ENCODE data around the gene MNT.

The MNT gene

GRCh38 chr17:2369551-2370210 is 31.2 kb downstream of the MNT start:
- H3K9me3 ChIP-seq (ENCODE audit: control insufficient read depth, low read length): no peaks in the 10 kb centered on the region
- 57 to 68% methylated on average over 10 to 20 of the region's 20 CpGs for WGBS, 2 experiments (ENCODE audit: insufficient coverage in 2 of 2)
- peaks cover 1% of the 10 kb centered on the region for H3K4me1 ChIP-seq (ENCODE audit: control insufficient read depth, insufficient read depth, low read length, poor library complexity, severe bottlenecking)
- peaks cover 39% of the 10 kb centered on the region for H3K36me3 ChIP-seq (ENCODE audit: control insufficient read depth, insufficient read depth, low read length)
- H3K4me3 ChIP-seq (ENCODE audit: extremely low read depth, insufficient read depth, low read length, poor library complexity, severe bottlenecking): no peak overlapping the region
- no peak overlapping the region for H3K27ac ChIP-seq (ENCODE audit: low read depth, low read length, severe bottlenecking)

- Histone ChIP-seq H3K36me3 (ENCODE audit: control insufficient read depth, insufficient read depth, low read length) (peaks cover 34% of the 10 kb centered on the region), H3K9me3 (ENCODE audit: control insufficient read depth, low read length) (no peaks in the 10 kb centered on the region), H3K4me1 (ENCODE audit: control insufficient read depth, insufficient read depth, low read length, poor library complexity, severe bottlenecking) (no peaks in the 10 kb centered on the region), H3K27ac (ENCODE audit: low read depth, low read length, severe bottlenecking) (no peak overlapping the region), H3K4me3 (ENCODE audit: extremely low read depth, insufficient read depth, low read length, poor library complexity, severe bottlenecking) (no peak overlapping the region)
- 87 to 96% methylated on average over 4 of the region's 5 CpGs for WGBS, 2 experiments (ENCODE audit: insufficient coverage in 2 of 2)
These were observed 31.8 kb downstream of the MNT start for GRCh38 chr17:2369039-2369438.

- 88 to 91% methylated on average over 4 to 5 of the region's 8 CpGs for WGBS, 2 experiments (ENCODE audit: insufficient coverage in 2 of 2)
- Histone ChIP-seq H3K36me3 (ENCODE audit: control insufficient read depth, insufficient read depth, low read length) (peaks cover 32% of the 10 kb centered on the region), H3K4me1 (ENCODE audit: control insufficient read depth, insufficient read depth, low read length, poor library complexity, severe bottlenecking) (no peaks in the 10 kb centered on the region), H3K4me3 (ENCODE audit: extremely low read depth, insufficient read depth, low read length, poor library complexity, severe bottlenecking) (no peak overlapping the region), H3K27ac (ENCODE audit: low read depth, low read length, severe bottlenecking) (no peak overlapping the region), H3K9me3 (ENCODE audit: control insufficient read depth, low read length) (no peaks in the 10 kb centered on the region)
These were observed 32.5 kb downstream of the MNT start for GRCh38 chr17:2368359-2368758.

GRCh38 chr17:2366747-2367494 is 33.9 kb downstream of the MNT start:
- Histone ChIP-seq H3K4me3 (ENCODE audit: extremely low read depth, insufficient read depth, low read length, poor library complexity, severe bottlenecking) (no peak overlapping the region), H3K9me3 (ENCODE audit: control insufficient read depth, low read length) (no peaks in the 10 kb centered on the region), H3K27ac (ENCODE audit: low read depth, low read length, severe bottlenecking) (no peak overlapping the region), H3K4me1 (ENCODE audit: control insufficient read depth, insufficient read depth, low read length, poor library complexity, severe bottlenecking) (no peaks in the 10 kb centered on the region), H3K36me3 (ENCODE audit: control insufficient read depth, insufficient read depth, low read length) (peaks cover 29% of the 10 kb centered on the region)
- 82 to 85% methylated on average over 8 to 9 of the region's 26 CpGs for WGBS, 2 experiments (ENCODE audit: insufficient coverage in 2 of 2)

- H3K27ac ChIP-seq (ENCODE audit: low read depth, low read length, severe bottlenecking): no peak overlapping the region
- no peak overlapping the region for H3K4me3 ChIP-seq (ENCODE audit: extremely low read depth, insufficient read depth, low read length, poor library complexity, severe bottlenecking)
- H3K4me1 ChIP-seq (ENCODE audit: control insufficient read depth, insufficient read depth, low read length, poor library complexity, severe bottlenecking): no peaks in the 10 kb centered on the region
- H3K9me3 ChIP-seq (ENCODE audit: control insufficient read depth, low read length): no peaks in the 10 kb centered on the region
- WGBS, 2 experiments (ENCODE audit: insufficient coverage in 2 of 2): 94 to 97% methylated on average over 14 to 18 of the region's 20 CpGs
- H3K36me3 ChIP-seq (ENCODE audit: control insufficient read depth, insufficient read depth, low read length): peaks cover 37% of the 10 kb centered on the region
These were observed 35.7 kb downstream of the MNT start for GRCh38 chr17:2365132-2365531.

GRCh38 chr17:2364763-2365116 is 36.1 kb downstream of the MNT start:
- WGBS, 2 experiments (ENCODE audit: insufficient coverage in 2 of 2): 93% methylated on average over 9 to 11 of the region's 12 CpGs

GRCh38 chr17:2363851-2364762 is 36.8 kb downstream of the MNT start:
- H3K36me3 ChIP-seq (ENCODE audit: control insufficient read depth, insufficient read depth, low read length): peaks cover 39% of the 10 kb centered on the region
- no peak overlapping the region for H3K4me3 ChIP-seq (ENCODE audit: extremely low read depth, insufficient read depth, low read length, poor library complexity, severe bottlenecking)
- peaks cover 4% of the 10 kb centered on the region for H3K4me1 ChIP-seq (ENCODE audit: control insufficient read depth, insufficient read depth, low read length, poor library complexity, severe bottlenecking)
- no peaks in the 10 kb centered on the region for H3K9me3 ChIP-seq (ENCODE audit: control insufficient read depth, low read length)
- 91 to 96% methylated on average over 23 of the region's 26 CpGs for WGBS, 2 experiments (ENCODE audit: insufficient coverage in 2 of 2)
- H3K27ac ChIP-seq (ENCODE audit: low read depth, low read length, severe bottlenecking): no peak overlapping the region

More at GRCh38 chr17:2364763-2365116, 36.1 kb downstream of the MNT start:
- Histone ChIP-seq H3K4me3 (ENCODE audit: extremely low read depth, insufficient read depth, low read length, poor library complexity, severe bottlenecking) (no peak overlapping the region), H3K9me3 (ENCODE audit: control insufficient read depth, low read length) (no peaks in the 10 kb centered on the region), H3K27ac (ENCODE audit: low read depth, low read length, severe bottlenecking) (no peak overlapping the region), H3K4me1 (ENCODE audit: control insufficient read depth, insufficient read depth, low read length, poor library complexity, severe bottlenecking) (no peaks in the 10 kb centered on the region), H3K36me3 (ENCODE audit: control insufficient read depth, insufficient read depth, low read length) (peaks cover 39% of the 10 kb centered on the region)

- Histone ChIP-seq H3K27ac (ENCODE audit: low read depth, low read length, severe bottlenecking) (no peak overlapping the region), H3K9me3 (ENCODE audit: control insufficient read depth, low read length) (no peaks in the 10 kb centered on the region), H3K4me3 (ENCODE audit: extremely low read depth, insufficient read depth, low read length, poor library complexity, severe bottlenecking) (no peak overlapping the region), H3K4me1 (ENCODE audit: control insufficient read depth, insufficient read depth, low read length, poor library complexity, severe bottlenecking) (peaks cover 5% of the 10 kb centered on the region), H3K36me3 (ENCODE audit: control insufficient read depth, insufficient read depth, low read length) (peaks cover 39% of the 10 kb centered on the region)
- WGBS, 2 experiments (ENCODE audit: insufficient coverage in 2 of 2): 94% methylated on average over 20 to 21 of the region's 21 CpGs
These were observed 37.5 kb downstream of the MNT start for GRCh38 chr17:2363318-2363717.

- H3K4me3 ChIP-seq (ENCODE audit: extremely low read depth, insufficient read depth, low read length, poor library complexity, severe bottlenecking): no peak overlapping the region
- peaks cover 37% of the 10 kb centered on the region for H3K36me3 ChIP-seq (ENCODE audit: control insufficient read depth, insufficient read depth, low read length)
- WGBS, 2 experiments (ENCODE audit: insufficient coverage in 2 of 2): 95 to 99% methylated on average over 10 to 14 of the region's 14 CpGs
- no peaks in the 10 kb centered on the region for H3K9me3 ChIP-seq (ENCODE audit: control insufficient read depth, low read length)
- no peak overlapping the region for H3K27ac ChIP-seq (ENCODE audit: low read depth, low read length, severe bottlenecking)
- H3K4me1 ChIP-seq (ENCODE audit: control insufficient read depth, insufficient read depth, low read length, poor library complexity, severe bottlenecking): peaks cover 5% of the 10 kb centered on the region
These were observed 38.0 kb downstream of the MNT start for GRCh38 chr17:2362881-2363280.

GRCh38 chr17:2362416-2362815 is 38.4 kb downstream of the MNT start:
- no peak overlapping the region for H3K27ac ChIP-seq (ENCODE audit: low read depth, low read length, severe bottlenecking)
- H3K36me3 ChIP-seq (ENCODE audit: control insufficient read depth, insufficient read depth, low read length): peaks cover 32% of the 10 kb centered on the region
- 90 to 99% methylated on average over 15 to 16 of the region's 19 CpGs for WGBS, 2 experiments (ENCODE audit: insufficient coverage in 2 of 2)
- no peaks in the 10 kb centered on the region for H3K9me3 ChIP-seq (ENCODE audit: control insufficient read depth, low read length)
- H3K4me1 ChIP-seq (ENCODE audit: control insufficient read depth, insufficient read depth, low read length, poor library complexity, severe bottlenecking): peaks cover 5% of the 10 kb centered on the region
- H3K4me3 ChIP-seq (ENCODE audit: extremely low read depth, insufficient read depth, low read length, poor library complexity, severe bottlenecking): no peak overlapping the region
